Stomach (tissue), 9 donors: ENCODE results near the gene PARP4. TPM values are rescaled to one million over a fixed set of nuclear protein-coding genes. Genes with fewer than 3 reads are reported as not detected.
"Not testable (repeated sequence)": the region's sequence is repeated elsewhere in the genome, so short reads cannot be mapped to it uniquely, and the experiment has no call there.

ENCODE experiments used
- DNase-seq, 2 donors: peaks; one replicate each; pipeline versions ENCODE4 v3.0.0 to v3.0.0-alpha.2; 2013 to 2019
- H3K27ac ChIP-seq, 5 donors: fragments of 200-600 bp in 4 of 5; sonication (generic) in 4 of 5; one replicate each; pipeline ENCODE4 v1.5.1; 2013 to 2019; ENCODE audit warnings: mild to moderate bottlenecking in 1 of 5, moderate library complexity in 1 of 5
- H3K27me3 ChIP-seq, 3 donors: fragments of 200-600 bp; sonication (generic); one replicate each; pipeline ENCODE4 v1.5.1; 2017 to 2019; ENCODE audit warnings: mixed run types in 1 of 3
- H3K36me3 ChIP-seq, 4 donors: fragments of 200-600 bp; sonication (generic); 1 replicate in 3 of 4; 2 replicates in 1 of 4; pipeline ENCODE4 v1.5.1; 2016 to 2019
- H3K4me1 ChIP-seq, 4 donors: fragments of 200-600 bp; sonication (generic); one replicate each; pipeline ENCODE4 v1.5.1; 2016 to 2019
- H3K4me3 ChIP-seq, 4 donors: fragments of 200-600 bp; sonication (generic) in 3 of 4; one replicate each; pipeline ENCODE4 v1.5.1; 2016 to 2019; ENCODE audit warnings: mild to moderate bottlenecking in 1 of 4
- H3K9me3 ChIP-seq, 4 donors: fragments of 200-600 bp; sonication (generic); one replicate each; pipeline ENCODE4 v1.5.1; 2016 to 2019
- CTCF ChIP-seq, 7 experiments: fragments of 450-650 bp in 4 of 7; fragments of 200-600 bp in 3 of 7; sonication (generic) in 3 of 7; IDR thresholded peaks; one replicate each; pipeline ENCODE4 v1.5.1; 2016 to 2019; ENCODE audit warnings: antibody characterized with exemption in 7 of 7, control low read depth in 2 of 7, mild to moderate bottlenecking in 1 of 7
- EP300 ChIP-seq: sonication (generic); formaldehyde crosslinking; IDR thresholded peaks from one replicate; pipeline ENCODE4 v1.6.1; 2017; ENCODE audit warnings: antibody characterized with exemption
- POLR2A ChIP-seq, 4 donors: fragments of 450-650 bp; IDR thresholded peaks; one replicate each; pipeline ENCODE4 v1.6.1; 2016; ENCODE audit warnings: antibody characterized with exemption in 4 of 4, control low read depth in 2 of 4, mild to moderate bottlenecking in 1 of 4, moderate library complexity in 1 of 4
- POLR2AphosphoS5 ChIP-seq, 3 donors: sonication (generic); formaldehyde crosslinking; IDR thresholded peaks; one replicate each; pipeline ENCODE4 v1.6.1; 2016; ENCODE audit warnings: antibody characterized with exemption in 3 of 3
- WGBS, 5 donors: extraction: QIAGEN DNeasy Blood & Tissue Kit in 3 of 5; methylation state at CpG; one replicate each; pipeline versions ENCODE4 v1.1.5 to v1.1.7; 2013 to 2018; 5-methylcytosine and 5-hydroxymethylcytosine counted together
- intact Hi-C: fragments of 100-400 bp; cut with DNase I; formaldehyde crosslinking; loops from one replicate; pipeline ENCODE4 v1.15.1; 2023; ENCODE audit warnings: low total_unique reads
- polyA plus RNA-seq, 3 donors: library from polyadenylated mRNA; stranded (reverse); fragments of 200-250 nt; gene quantifications; one replicate each; pipeline ENCODE4 v1.2.3, GENCODE V29; 2013
- total RNA-seq, 5 donors: library from RNA; depleted of rRNA; stranded (reverse); fragments of >200 nt; gene quantifications; one replicate each; pipeline versions ENCODE4 v1.1.0 to v1.2.3, GENCODE V29; 2014 to 2016
- donor health status: healthy with polysubstance abuse.
- donor health status: Bipolar disorder and iron deficiency.
- donor health status: healthy.

PARP4 gene
- total and polyA plus RNA-seq, 8 donors = 13.9 to 85.2 (median 36.9) TPM

- H3K4me3 ChIP-seq = no peak overlapping the region
- no peak for DNase-seq
- 78 to 83% (median 79%) methylated on average over 19 to 23 of the region's 23 CpGs for whole genome bisulfite sequencing, 5 donors
- no peaks in the 10 kb centered on the region for H3K4me1 ChIP-seq
- TF ChIP-seq EP300 (no peak), CTCF (IDR thresholded peaks at IDR 0.05) (no peak), POLR2AphosphoS5 (IDR thresholded peaks at IDR 0.05) (no peak), POLR2A (IDR thresholded peaks at IDR 0.05) (no peak)
- peaks cover 0 to 8% (median 0%) of the 10 kb centered on the region in 3 donors for H3K27me3 ChIP-seq
- H3K9me3 ChIP-seq = no peaks in the 10 kb centered on the region
- intact Hi-C loops = no loop called here
- no peak overlapping the region for H3K27ac ChIP-seq
- H3K36me3 ChIP-seq = no peaks in the 10 kb centered on the region
Observed at GRCh38 chr13:24386816-24387708, 125.5 kb downstream of the PARP4 start.

- intact Hi-C loops = no loop called here
- H3K36me3 ChIP-seq = no peaks in the 10 kb centered on the region
- no peak for TF ChIP-seq POLR2A (IDR thresholded peaks at IDR 0.05)
- no peak for TF ChIP-seq CTCF (IDR thresholded peaks at IDR 0.05)
- TF ChIP-seq POLR2AphosphoS5 (IDR thresholded peaks at IDR 0.05) = no peak
- TF ChIP-seq EP300 = no peak
- H3K4me1 ChIP-seq = no peaks in the 10 kb centered on the region
- peaks cover 0 to 8% (median 0%) of the 10 kb centered on the region in 3 donors for H3K27me3 ChIP-seq
- WGBS, 5 donors = 84 to 87% (median 84%) methylated on average over 9 to 10 of the region's 10 CpGs
- DNase-seq = no peak
- H3K4me3 ChIP-seq = no peak overlapping the region
- no peak overlapping the region for H3K27ac ChIP-seq
- no peaks in the 10 kb centered on the region for H3K9me3 ChIP-seq
Observed at GRCh38 chr13:24385902-24386301, 126.7 kb downstream of the PARP4 start.

- H3K4me1 ChIP-seq, H3K36me3 ChIP-seq, intact Hi-C loops, H3K9me3 ChIP-seq, DNase-seq, H3K27me3 ChIP-seq, H3K27ac ChIP-seq, H3K4me3 ChIP-seq: not testable (repeated sequence)
- 86 to 94% (median 90%) methylated on average over 13 to 14 of the region's 15 CpGs for WGBS, 5 donors
Observed at GRCh38 chr13:24384946-24385345, 127.6 kb downstream of the PARP4 start.

- H3K27ac ChIP-seq, H3K27me3 ChIP-seq, H3K9me3 ChIP-seq, H3K4me3 ChIP-seq, H3K4me1 ChIP-seq, H3K36me3 ChIP-seq, intact Hi-C loops, DNase-seq: not testable (repeated sequence)
- WGBS, 5 donors = 83 to 96% (median 95%) methylated on average over 17 of the region's 17 CpGs
Observed at GRCh38 chr13:24384091-24384490, 128.5 kb downstream of the PARP4 start.

GRCh38 chr13:24381541-24382265 lies 130.9 kb downstream of the PARP4 start:
- WGBS, 5 donors = 73 to 88% (median 83%) methylated on average over 14 of the region's 14 CpGs
- intact Hi-C loops = no loop called here

GRCh38 chr13:24380881-24381280 lies 131.7 kb downstream of the PARP4 start:
- H3K27me3 ChIP-seq, H3K9me3 ChIP-seq, intact Hi-C loops, H3K27ac ChIP-seq, H3K4me3 ChIP-seq, H3K36me3 ChIP-seq, DNase-seq, H3K4me1 ChIP-seq: not testable (repeated sequence)

More at GRCh38 chr13:24381541-24382265, 130.9 kb downstream of the PARP4 start:
- Histone ChIP-seq H3K4me3 (no peak overlapping the region), H3K27me3 (no peaks in the 10 kb centered on the region), H3K9me3 (no peaks in the 10 kb centered on the region), H3K27ac (no peak overlapping the region), H3K4me1 (no peaks in the 10 kb centered on the region), H3K36me3 (no peaks in the 10 kb centered on the region)
- no peak for TF ChIP-seq POLR2AphosphoS5 (IDR thresholded peaks at IDR 0.05)
- no peak for TF ChIP-seq POLR2A (IDR thresholded peaks at IDR 0.05)
- no peak for TF ChIP-seq CTCF (IDR thresholded peaks at IDR 0.05)
- no peak for TF ChIP-seq EP300
- DNase-seq = no peak

GRCh38 chr13:24380227-24380626 lies 132.4 kb downstream of the PARP4 start:
- H3K4me3 ChIP-seq, H3K9me3 ChIP-seq, H3K4me1 ChIP-seq, DNase-seq, H3K36me3 ChIP-seq, H3K27me3 ChIP-seq, intact Hi-C loops, H3K27ac ChIP-seq: not testable (repeated sequence)
- 52 to 79% (median 70%) methylated on average over 3 of the region's 3 CpGs for WGBS, 5 donors

GRCh38 chr13:24371273-24371672 lies 141.3 kb downstream of the PARP4 start:
- intact Hi-C loops, H3K36me3 ChIP-seq, H3K4me1 ChIP-seq, H3K4me3 ChIP-seq, H3K27ac ChIP-seq, DNase-seq, H3K9me3 ChIP-seq: not testable (repeated sequence)
- WGBS, 5 donors = 80 to 83% (median 81%) methylated on average over 9 of the region's 9 CpGs
- peaks cover 0 to 18% (median 0%) of the 10 kb centered on the region in 3 donors for H3K27me3 ChIP-seq
